ENCODE results near the gene PTGER3. TPM values are rescaled to one million over a fixed set of nuclear protein-coding genes. Genes with fewer than 3 reads are reported as not detected.

PTGER3 gene
- total RNA-seq, 1 donor from 2014 or later = 1.2 TPM

DNA sequence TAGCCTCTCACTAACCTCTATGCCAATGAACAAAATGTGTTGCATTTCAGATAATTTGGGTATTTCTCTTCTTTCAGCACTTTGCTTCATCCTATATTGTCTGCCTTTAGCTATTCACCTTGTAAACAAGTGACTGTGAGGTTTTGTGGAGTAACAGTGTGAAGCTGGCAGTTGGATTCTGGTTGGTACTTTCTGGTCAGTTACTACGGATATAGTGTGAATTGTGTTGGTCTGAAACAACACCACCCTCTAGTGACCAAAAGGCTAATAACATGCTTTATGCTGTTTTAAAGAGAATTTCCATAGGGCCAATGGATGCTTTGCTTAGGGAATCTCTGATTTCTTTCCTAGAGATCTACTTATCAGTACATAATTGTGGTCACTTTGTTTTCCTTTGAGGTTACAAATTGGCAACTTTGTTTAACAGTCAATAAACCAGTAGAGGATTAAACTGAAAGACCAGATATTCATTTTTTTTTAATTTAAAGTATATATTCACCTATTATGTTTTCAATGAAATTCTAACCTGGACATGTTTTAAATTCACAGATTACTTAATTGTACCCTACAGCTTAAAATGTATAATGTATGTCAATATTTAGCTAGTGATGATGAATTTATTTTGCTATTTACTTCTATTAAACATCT is 2.5 kb upstream of the PTGER3 start:
- no peak for DNase-seq

DNA sequence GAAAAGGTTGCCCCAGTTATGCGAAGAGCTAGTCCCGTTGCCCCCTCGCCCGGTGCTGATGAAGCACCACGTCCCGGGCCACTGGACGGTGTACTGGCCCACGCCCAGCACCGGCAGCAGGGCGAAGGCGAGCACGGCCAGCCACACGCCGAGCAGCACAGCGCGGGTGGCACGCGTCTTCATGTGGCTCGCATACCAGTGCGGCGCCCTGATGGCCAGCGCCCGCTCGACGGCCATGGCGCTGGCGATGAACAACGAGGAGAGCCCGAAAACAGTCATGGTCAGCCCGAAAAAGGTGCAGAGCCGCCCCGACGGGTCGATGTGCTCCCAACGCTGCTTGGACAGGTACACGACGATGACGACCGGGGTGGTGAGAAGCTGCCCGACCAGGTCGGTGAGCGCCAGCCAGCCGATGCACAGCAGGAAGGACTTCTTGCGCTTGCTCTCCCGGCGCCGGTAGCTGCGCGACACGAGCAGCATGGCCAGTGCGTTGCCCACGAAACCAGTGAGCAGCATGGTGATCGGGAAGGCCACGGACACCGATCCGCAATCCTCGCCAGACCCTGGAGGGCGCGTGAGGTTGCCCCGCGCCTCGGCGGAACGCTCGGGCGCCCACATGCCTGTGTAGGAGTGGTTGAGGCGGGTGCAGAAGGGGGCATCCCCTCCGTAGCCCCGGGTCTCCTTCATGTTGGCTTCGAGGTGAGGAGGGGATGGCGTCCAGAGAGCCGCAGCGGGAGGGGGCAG is 553 bp downstream of the PTGER3 start:
- no peak for DNase-seq

DNA sequence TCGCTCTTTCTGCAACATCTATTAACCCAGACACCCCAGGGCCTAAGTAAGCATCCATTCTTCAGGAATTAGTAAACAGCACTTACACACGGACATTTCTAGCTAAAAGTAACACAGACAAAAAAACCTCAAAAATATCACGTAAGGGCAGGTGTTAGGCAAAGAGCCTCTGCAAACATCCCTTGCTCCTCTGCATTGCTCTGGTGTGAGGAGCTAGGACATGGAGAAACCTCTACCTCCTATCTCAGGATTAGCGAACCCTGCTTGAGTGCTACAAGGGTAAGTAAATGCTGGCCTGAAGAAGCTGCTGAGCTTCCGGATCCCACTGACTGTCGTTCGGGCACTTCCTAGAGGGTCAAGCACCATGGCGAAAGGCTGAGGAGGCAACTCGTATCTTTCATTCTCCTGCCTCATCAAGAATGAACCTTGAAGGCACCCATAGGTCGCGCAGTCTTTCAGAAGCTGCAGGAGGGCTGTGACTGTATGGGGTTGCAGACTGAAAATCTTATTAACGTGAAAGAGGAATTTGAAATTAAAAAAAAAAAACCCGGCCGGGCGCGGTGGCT is 2.1 kb downstream of the PTGER3 start:
- no peak for DNase-seq

DNA sequence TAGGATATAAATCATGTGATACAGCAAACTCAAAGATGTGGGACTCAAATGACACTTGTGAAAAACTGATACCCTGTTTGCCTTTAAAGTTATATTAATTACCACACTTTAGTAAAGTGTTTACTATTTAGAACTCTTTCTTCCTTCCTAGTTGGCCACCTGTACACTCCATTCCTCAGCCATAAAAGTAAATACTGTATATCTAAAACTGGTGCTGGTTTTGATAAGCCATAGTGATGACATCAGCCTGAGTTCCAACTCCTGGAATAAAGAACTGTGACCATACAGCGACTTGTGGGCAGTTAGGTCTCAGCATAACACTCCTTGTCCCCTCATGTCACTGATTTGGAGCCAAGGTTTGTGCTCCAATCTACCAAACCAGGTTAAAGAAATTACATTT is 2.8 kb downstream of the PTGER3 start:
- DNase-seq = no peak

DNA sequence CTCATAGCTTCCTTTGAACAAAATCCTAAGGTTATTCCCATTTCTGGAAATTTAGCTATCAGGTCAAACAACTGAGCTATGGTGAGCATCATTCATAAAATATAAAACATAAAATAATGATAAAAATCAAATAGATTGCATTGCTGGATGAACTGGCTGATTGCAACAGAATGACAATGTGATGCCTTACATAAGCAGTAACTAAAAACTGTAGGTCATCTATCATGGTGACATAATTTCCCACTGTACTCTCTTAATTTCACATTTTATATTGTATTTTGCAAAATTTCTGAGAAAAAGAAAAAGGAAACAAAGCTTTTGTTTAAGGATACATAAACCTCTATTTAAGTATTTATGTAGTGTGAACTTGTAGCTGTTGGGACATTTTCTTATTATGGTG is 4.6 kb downstream of the PTGER3 start:
- DNase-seq = no peak

DNA sequence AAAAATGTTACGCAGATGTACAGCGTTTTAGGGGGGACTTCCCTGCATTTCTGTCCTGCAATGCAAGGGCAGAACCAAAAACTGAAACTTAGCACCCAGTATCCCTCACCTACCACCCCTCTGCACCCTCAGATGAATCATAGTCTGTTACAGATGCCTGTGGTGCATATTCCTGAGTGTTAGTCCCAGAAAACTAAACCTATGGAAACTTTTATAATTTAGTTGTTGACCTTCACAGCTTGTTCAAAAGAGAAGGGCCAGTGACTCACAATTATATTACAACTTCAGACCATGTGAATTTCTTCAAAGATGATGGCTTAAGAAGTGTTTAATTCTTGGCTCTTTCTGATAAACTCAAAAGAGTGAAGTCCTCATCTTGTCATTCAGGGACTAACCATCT is 5.8 kb downstream of the PTGER3 start:
- DNase-seq = no peak

DNA sequence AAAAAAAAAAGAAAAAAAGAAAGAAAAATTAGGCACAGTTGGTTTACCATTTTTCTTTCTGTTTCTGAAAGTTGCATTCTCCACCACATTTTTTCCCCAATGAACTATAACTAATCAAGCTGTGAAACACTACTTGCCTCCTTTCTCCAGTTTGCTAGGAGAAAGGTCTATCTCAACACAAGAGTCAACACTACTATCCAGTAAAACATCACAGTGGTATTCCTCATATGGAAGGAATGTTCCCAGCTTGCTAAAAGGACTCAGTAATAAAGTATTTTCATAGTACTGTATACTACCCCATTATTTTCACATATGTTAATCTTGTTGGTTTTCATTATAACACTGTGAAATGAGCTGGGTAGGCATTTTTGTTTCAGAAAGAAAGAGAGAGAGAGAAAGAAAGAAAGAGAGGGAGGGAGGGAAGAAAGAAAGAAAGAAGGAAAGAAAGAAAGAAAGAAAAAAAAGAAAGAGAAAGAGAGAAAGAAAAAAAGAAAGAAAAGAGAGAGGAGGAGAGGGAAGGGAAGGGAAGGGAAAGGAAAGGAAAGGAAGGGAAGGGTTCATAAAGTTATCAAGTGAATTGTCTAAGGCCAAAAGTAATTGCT is 7.9 kb downstream of the PTGER3 start:
- DNase-seq = no peak

DNA sequence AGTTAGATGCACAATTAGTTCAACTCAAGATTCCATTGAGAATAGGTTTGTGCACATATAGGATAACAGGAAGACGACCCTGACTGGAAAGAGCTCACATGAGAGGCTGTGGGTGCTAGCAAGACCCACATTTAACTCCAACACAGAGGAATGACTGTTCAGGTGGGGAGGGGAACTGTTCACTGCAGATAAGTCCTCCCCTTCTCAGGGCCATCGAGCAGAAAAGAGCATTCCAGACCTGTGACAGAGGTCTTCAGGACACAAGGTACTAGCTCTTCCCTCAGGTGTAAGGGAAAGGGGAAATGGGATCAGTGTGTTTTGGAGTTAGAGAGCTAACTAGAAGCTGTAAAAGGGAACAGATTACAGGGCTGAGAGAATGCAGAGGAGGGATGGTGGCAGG is 8.7 kb downstream of the PTGER3 start:
- no peak for DNase-seq

DNA sequence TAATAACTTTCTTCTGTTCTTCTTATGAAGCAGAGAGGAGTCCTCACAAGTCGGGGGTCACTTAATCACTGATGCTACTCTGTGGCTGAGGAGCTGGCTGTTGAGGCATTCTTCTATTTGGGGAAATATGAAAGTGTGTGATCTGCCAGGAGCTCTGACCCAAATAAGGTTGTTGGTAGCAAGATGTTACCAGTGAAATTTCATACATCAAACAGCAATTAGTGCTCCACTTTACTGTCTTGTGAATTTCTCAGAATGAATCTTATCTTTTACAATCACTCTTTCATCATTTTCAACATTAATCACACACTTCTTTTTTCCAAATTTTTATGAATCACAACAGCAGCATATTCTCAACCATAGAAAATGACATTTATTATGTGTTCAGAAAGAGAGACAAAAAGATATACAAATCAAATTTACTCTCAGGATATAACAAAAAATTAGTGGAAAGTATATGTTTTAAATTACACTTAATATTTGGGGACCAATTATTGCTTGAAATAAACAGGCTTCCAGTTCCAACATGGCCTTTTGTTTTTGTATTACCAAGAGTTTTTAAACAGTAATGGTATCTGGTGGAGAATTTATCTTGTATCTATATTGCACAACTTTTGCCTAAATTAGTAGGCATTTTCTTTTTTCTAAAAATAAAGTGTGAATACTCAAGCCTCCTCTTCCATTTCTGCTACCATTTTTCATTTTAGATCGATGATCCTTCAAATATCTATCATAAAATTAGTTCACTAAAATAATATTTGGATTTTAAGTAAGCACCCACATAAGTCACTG is 9.6 kb downstream of the PTGER3 start:
- no peak for DNase-seq

DNA sequence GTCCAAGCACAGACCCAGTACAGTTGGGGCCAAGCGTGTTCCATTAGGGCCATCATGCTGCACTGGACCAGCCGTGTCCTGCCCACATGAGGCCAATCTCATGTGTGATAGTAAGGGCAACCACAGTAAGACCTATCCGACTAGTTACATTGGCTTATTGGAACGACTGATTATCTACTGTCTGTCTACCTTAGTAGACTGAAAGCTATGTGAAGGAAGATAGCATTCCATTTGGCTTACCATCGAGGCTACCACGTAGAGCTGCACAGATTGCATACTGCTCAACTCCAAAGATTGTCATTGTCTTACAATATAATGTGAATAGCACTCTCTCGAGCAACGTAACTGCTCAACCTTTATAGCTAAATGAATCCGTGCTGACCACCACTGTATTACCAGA is 10.6 kb downstream of the PTGER3 start:
- DNase-seq = no peak

DNA sequence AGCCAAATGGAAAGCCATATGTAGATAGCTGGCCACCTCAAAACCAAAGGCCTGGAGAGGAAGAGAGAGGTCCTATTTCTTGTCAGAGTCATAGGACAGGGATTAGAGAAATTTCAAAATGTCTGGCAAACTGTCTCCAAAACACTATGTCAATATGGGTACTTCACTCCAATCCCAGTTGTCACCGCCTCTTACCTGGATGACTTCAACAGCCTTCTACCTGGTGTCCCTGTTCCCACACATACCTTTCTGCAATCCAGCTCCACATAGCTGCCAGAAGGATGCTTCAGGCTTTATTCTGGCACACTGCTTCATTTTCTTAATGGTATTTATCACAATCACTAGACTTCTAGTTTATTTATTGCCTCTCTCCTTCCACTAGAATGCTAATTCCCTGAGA is 14.5 kb downstream of the PTGER3 start:
- no peak for DNase-seq

DNA sequence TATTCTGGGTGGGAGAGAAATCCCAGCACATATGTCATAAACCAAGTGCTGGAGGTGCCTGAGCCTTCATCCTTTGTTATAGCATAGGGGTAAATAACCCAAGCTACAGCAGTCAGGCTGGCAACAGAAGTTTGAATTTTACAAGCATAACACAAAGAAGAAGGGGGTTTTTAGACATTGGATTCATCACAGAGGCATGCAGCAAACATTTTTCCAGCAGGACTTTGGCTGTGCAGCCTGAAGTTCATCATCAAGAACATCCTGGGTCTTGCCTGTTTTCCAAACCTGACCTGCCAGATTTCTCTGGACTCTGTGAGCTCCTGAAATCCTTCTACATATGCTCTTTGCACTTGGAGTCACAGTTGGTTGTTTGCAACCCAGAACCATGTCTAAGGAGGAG is 16.2 kb downstream of the PTGER3 start:
- no peak for DNase-seq

DNA sequence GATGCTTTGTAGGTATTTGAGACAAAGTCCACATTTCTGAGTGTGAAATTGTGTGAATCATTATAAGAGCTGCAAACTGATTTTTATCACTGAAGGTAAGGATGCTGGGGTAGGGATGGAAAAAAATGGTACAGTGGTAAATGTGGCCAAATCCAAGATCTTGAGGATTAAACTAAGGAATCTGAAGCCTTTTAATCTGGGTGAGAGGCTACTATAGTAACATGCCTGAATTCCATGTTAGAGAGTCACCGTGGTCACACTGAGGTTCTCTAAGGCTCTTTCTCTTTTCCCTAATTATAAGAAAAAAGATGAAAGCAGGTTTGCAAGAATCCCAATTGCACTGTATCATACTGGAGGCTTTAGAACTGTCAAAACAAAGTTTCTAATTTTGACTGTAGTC is 17.6 kb downstream of the PTGER3 start:
- DNase-seq = no peak

DNA sequence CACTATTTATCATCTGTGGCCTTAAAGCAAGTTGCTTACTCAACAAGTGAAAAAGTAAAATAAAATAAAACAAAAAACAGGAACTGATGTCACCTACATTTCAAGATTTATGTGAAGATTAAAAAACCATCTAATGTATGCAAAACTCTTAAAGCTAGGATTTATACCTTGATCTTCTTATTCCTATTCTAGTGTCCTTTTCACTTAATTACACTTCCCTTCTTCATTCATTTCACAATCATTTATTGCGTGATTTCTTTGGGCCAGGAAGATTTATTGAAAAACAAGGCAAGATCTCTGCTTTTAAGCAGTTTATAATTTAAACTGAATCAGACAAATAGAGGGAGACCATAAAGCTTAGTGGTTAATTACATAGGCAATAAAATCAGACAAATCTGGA is 18.6 kb downstream of the PTGER3 start:
- no peak for DNase-seq

DNA sequence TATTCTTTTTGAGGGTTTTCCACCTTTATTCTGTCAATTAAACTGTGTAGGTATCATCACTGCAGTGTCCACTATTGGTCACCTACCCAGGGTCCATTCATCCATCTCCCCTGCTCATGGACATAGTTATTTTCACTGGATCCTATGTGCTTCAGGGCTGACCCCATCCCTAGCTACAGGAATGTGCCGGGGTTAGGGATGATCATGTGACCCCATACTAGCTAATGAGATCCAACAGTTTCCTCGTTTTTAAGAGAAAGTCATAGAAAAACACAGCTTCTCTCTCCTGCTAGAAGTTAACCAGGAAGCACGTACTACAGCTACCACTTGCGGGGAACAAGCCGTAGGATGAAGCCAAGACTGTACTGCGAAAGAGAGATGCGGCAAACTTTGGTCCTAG is 19.6 kb downstream of the PTGER3 start:
- DNase-seq = no peak

DNA sequence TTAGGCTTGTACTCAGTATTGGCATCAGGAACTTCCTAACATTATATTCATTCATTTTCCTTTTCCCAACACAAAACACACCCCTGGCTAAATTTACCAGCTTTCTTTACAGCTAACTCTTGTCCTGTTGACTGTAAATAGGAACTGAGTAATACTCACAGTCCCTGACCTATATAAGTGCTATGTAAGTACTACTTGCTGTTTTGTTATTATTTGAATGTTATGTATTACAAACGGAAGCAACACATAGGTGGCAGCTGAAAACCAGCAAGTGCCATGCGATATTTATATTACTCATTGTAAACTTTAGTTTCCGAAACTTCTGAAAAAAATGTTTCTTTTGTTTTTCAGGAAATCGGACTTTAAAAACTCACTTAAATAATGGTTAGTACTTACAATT is 21.5 kb downstream of the PTGER3 start:
- DNase-seq = no peak

DNA sequence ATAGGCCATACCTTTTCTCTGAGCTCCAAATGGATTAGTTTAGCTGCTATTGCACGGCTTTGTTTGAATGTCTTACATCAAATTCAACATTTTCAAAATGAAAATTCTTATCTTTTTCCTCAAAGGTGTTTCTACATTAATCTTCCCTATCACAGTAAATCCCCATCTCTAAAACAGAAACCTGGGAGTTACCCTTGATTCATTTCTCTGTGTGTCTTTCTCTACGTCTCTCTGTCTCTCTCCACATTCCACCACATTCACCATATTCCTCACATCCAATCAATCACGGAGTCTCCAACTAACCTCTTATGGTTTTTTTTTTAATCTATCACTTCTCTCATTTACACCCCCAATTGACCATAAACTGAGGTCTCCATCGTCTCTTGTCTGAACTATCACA is 24.1 kb downstream of the PTGER3 start:
- no peak for DNase-seq

DNA sequence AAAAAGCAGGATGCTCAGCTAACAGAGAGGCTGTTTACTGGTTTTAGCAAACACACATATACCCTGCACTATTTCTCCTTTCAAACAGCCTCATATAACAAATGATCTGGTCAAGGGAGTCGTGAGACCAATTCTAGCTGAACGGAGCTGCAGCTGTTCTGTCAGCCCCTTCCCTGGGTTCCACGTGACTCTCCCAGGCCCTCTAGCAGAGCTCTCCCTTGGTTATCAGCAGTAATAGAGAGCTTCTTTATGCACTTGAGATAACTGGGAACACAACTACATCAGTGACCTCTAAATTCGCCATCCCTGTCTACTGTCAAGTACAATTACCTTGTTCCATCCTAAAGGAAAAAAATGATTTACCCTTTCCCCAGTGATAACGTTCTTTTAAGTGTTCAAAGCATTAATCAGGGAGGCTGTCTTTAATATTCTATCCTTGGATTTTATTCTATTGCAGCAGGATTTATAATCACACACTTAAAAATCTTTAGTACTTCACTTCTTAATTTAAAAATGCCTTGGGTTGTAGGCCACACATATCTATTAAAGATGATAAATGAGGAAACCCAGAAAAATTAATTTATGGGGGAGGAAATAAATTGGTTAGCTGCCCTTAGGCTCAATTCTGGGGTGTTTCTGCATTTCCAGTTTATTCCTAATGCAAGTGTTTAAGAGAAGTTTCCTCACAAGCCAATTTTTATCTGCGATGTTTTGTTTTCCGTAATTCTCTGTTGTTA is 28.2 kb downstream of the PTGER3 start:
- no peak for DNase-seq

DNA sequence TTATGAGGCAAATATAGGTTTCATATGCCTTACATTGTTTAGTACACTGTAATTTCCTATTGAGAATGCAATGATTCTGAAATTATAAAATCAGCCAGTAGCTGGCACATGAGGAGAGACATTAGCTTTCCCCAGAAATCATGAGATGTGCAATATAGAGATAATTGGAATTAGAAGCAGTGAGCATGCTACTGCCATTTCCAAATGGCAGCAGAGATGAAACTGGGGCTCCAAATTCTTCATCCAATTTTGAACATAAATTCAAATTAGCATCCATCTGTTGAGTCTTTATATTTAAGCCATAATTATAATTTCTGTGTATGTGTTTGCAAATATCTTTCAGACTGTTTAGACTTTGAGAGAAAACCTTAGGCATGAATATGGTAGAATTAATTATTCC is 28.8 kb downstream of the PTGER3 start:
- no peak for DNase-seq

DNA sequence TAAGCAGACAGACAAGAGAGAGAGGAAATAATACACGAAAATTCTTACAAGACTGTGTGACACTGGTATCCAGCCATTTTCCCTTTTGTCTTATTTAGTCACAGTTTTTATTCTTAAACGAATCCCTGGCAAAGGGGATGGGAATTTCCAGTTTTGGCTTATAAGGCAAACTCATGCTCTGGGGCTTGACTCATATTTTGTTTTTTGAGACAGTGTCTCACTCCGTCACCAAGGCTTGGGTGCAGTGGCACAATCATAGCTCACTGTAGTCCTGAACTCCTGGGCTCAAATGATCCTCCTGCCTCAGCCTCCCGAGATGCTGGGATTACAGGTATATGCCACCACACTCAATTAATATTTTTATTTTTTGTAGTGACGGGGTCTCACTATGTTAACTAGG is 31.9 kb downstream of the PTGER3 start:
- DNase-seq = no peak

DNA sequence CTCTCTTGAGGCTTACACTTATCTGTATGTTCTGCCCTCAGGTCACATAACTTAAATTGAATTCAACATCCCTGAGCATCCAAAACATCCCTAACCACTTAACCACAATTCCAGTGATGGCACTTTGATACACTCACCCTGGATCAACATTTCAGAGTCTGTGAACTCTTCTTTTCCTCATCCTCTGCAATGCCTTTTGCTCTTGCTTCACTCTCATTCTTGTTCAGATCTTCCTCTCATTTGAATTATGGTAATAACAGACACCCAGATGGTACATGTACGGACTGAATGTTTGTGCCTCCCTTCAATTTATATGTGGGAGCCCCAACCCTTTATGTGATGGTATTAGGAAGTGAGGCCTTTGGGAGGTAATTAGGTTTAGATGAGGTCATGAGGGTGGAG is 33.4 kb downstream of the PTGER3 start:
- DNase-seq = no peak

Data from occipital lobe (tissue), 2 donors.